Measurements from ENCODE around the gene PDE3A. TPM values are rescaled to one million over a fixed set of nuclear protein-coding genes. Genes with fewer than 3 reads are reported as not detected.
"Not testable (repeated sequence)": the region's sequence is repeated elsewhere in the genome, so short reads cannot be mapped to it uniquely, and the experiment has no call there.

The PDE3A gene
- total RNA-seq, 1 donor from 2014 or later: 27.9 TPM

DNA sequence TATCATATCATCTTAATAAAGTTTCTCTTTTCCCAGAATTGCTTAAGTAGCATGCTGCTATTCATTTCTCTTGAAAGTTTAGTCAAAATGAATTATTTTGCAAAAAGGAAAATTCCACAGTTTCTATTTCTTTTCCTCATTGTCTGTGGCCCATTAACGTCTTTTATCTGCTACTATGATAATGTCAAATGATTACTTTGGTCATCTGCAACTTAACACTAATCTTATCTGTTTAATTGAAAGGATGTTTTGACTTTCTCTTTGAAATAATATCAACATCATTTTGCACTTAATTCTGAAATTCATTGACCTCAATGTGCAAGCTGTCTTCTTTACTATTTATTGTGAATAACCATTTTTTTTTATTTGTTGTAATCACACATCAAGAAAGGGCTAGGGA, 180.3 kb downstream of the PDE3A start:
- H3K36me3 Mint-ChIP-seq (ENCODE audit: low read depth): peaks cover 1% of the 10 kb centered on the region
- no peak for DNase-seq (ENCODE audit: low spot score)
- H3K27ac Mint-ChIP-seq (ENCODE audit: unreplicated experiment): peak overlapping the region; percentile 78
- peaks cover 33% of the 10 kb centered on the region for H3K4me1 Mint-ChIP-seq (ENCODE audit: low read depth)
- TF ChIP-seq, protein P1, sequence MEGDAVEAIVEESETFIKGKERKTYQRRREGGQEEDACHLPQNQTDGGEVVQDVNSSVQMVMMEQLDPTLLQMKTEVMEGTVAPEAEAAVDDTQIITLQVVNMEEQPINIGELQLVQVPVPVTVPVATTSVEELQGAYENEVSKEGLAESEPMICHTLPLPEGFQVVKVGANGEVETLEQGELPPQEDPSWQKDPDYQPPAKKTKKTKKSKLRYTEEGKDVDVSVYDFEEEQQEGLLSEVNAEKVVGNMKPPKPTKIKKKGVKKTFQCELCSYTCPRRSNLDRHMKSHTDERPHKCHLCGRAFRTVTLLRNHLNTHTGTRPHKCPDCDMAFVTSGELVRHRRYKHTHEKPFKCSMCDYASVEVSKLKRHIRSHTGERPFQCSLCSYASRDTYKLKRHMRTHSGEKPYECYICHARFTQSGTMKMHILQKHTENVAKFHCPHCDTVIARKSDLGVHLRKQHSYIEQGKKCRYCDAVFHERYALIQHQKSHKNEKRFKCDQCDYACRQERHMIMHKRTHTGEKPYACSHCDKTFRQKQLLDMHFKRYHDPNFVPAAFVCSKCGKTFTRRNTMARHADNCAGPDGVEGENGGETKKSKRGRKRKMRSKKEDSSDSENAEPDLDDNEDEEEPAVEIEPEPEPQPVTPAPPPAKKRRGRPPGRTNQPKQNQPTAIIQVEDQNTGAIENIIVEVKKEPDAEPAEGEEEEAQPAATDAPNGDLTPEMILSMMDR (IDR thresholded peaks at IDR 0.05): no peak
- no peak overlapping the region for H3K4me3 Mint-ChIP-seq (ENCODE audit: unreplicated experiment)
- H3K27me3 Mint-ChIP-seq (ENCODE audit: low read depth): no peaks in the 10 kb centered on the region
- H3K9me3 Mint-ChIP-seq (ENCODE audit: low read depth): no peaks in the 10 kb centered on the region

DNA sequence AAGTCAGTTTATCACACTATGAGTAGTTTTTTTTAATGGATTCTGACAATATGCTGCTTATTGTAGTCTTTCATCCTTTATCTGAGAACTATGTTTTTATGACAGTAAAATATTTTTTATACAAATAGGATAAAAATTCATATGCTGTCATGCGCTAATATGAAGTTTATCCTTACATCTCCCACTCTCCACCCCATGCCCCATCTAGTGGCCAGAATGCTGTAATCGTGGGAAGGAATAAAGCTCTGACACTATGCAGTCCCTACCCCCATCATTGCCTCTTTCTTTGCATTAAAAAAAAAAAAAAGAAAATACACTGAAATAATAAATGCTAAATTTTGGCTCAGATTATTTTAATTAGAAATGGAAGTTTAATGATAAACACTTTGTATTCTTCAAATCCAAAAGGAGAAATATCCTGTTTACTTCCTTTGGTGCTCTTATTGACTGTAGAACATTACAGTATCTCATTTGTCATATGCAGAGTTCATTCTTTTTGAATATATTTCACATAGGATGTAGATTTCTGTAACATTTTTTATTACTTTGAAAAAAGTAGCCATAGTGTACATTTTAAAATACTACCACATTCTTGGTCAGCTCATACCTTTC, 180.9 kb downstream of the PDE3A start:
- Mint-ChIP-seq H3K36me3 (ENCODE audit: low read depth) (peaks cover 1% of the 10 kb centered on the region), H3K4me1 (ENCODE audit: low read depth) (peaks cover 33% of the 10 kb centered on the region), H3K9me3 (ENCODE audit: low read depth) (no peaks in the 10 kb centered on the region), H3K27me3 (ENCODE audit: low read depth) (no peaks in the 10 kb centered on the region), H3K27ac (ENCODE audit: unreplicated experiment) (peak overlapping the region; percentile 78), H3K4me3 (ENCODE audit: unreplicated experiment) (no peak overlapping the region)
- TF ChIP-seq, protein P1 (IDR thresholded peaks at IDR 0.05): peak; percentile 89
- no peak for DNase-seq (ENCODE audit: low spot score)

DNA sequence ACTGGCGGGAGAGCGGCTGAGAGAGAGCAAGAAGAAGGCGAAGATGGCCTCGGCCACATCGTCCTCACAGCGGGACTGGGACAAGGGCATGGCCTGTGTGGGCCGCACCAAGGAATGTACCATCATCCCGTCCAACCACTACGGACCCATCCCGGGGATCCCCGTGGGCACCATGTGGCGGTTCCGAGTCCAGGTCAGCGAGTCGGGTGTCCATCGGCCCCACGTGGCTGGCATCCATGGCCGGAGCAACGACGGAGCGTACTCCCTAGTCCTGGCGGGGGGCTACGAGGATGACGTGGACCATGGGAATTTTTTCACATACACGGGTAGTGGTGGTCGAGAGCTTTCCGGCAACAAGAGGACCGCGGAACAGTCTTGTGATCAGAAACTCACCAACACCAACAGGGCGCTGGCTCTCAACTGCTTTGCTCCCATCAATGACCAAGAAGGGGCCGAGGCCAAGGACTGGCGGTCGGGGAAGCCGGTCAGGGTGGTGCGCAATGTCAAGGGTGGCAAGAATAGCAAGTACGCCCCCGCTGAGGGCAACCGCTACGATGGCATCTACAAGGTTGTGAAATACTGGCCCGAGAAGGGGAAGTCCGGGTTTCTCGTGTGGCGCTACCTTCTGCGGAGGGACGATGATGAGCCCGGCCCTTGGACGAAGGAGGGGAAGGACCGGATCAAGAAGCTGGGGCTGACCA, 183.6 kb downstream of the PDE3A start:
- H3K36me3 Mint-ChIP-seq (ENCODE audit: low read depth); H3K4me3 Mint-ChIP-seq (ENCODE audit: unreplicated experiment); H3K9me3 Mint-ChIP-seq (ENCODE audit: low read depth); H3K27me3 Mint-ChIP-seq (ENCODE audit: low read depth); H3K27ac Mint-ChIP-seq (ENCODE audit: unreplicated experiment): not testable (repeated sequence)
- H3K4me1 Mint-ChIP-seq (ENCODE audit: low read depth): peaks cover 24% of the 10 kb centered on the region
- DNase-seq (ENCODE audit: low spot score): peak; percentile 73

DNA sequence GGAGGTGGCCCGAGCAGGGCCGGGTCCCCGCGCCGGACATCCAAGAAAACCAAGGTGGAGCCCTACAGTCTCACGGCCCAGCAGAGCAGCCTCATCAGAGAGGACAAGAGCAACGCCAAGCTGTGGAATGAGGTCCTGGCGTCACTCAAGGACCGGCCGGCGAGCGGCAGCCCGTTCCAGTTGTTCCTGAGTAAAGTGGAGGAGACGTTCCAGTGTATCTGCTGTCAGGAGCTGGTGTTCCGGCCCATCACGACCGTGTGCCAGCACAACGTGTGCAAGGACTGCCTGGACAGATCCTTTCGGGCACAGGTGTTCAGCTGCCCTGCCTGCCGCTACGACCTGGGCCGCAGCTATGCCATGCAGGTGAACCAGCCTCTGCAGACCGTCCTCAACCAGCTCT, 184.2 kb downstream of the PDE3A start:
- not testable (repeated sequence) for H3K27ac Mint-ChIP-seq (ENCODE audit: unreplicated experiment); H3K4me3 Mint-ChIP-seq (ENCODE audit: unreplicated experiment); H3K27me3 Mint-ChIP-seq (ENCODE audit: low read depth); H3K36me3 Mint-ChIP-seq (ENCODE audit: low read depth); DNase-seq (ENCODE audit: low spot score); H3K9me3 Mint-ChIP-seq (ENCODE audit: low read depth)
- peaks cover 17% of the 10 kb centered on the region for H3K4me1 Mint-ChIP-seq (ENCODE audit: low read depth)

DNA sequence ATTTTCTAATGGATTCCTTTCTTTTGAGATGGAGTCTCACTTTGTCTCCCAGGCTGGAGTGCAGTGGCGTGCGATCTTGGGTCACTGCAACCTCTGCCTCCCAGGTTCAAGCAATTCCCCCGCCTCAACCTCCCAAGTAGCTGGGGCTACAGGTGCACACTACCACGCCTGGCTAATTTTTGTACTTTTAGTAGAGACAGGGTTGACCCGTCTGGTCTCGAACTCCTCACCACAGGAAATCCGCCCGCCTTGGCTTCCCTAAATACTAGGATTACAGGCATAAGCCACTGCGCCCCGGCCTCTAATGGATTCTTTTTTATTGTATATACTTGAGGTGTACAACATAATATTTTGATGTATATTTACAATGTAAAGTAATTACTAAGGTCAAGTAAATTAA, 186.7 kb downstream of the PDE3A start:
- H3K4me3 Mint-ChIP-seq (ENCODE audit: unreplicated experiment): no peak overlapping the region
- DNase-seq (ENCODE audit: low spot score): no peak
- H3K4me1 Mint-ChIP-seq (ENCODE audit: low read depth): no peaks in the 10 kb centered on the region
- H3K27ac Mint-ChIP-seq (ENCODE audit: unreplicated experiment): no peak overlapping the region
- H3K27me3 Mint-ChIP-seq (ENCODE audit: low read depth): no peaks in the 10 kb centered on the region
- TF ChIP-seq, protein P1 (IDR thresholded peaks at IDR 0.05): no peak
- H3K9me3 Mint-ChIP-seq (ENCODE audit: low read depth): no peaks in the 10 kb centered on the region
- H3K36me3 Mint-ChIP-seq (ENCODE audit: low read depth): peaks cover 1% of the 10 kb centered on the region

DNA sequence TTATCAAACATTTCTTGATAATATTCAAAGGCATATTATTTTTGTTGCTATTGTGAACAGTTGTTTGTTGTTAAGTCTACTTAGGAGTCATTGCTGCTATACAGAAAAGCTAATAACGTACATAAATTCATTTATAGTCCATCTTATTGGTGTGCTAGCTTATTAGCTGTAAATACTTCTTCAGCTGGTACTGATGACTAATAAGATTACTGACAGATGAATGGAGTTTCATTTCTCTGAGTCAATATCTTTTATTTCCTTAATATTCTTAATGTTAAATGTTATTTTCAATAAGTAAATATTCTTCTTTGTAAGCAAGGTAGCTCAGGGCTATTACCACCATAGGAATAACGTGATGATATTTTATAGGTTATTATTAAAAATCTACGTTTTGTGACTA, 187.4 kb downstream of the PDE3A start:
- H3K4me1 Mint-ChIP-seq (ENCODE audit: low read depth): no peaks in the 10 kb centered on the region

More for the DNA sequence above, 187.4 kb downstream of the PDE3A start:
- TF ChIP-seq, protein P1 (IDR thresholded peaks at IDR 0.05): no peak
- Mint-ChIP-seq H3K4me3 (ENCODE audit: unreplicated experiment) (no peak overlapping the region), H3K36me3 (ENCODE audit: low read depth) (peaks cover 1% of the 10 kb centered on the region), H3K27me3 (ENCODE audit: low read depth) (no peaks in the 10 kb centered on the region), H3K27ac (ENCODE audit: unreplicated experiment) (no peak overlapping the region), H3K9me3 (ENCODE audit: low read depth) (no peaks in the 10 kb centered on the region)
- no peak for DNase-seq (ENCODE audit: low spot score)
